ENCODE results near the gene TIMM29.

GRCh38 chr19:10895363-10895762 is 33.2 kb upstream of the TIMM29 start:
- TF ChIP-seq CTCF (IDR thresholded peaks at IDR 0.05) (no peak), POLR2A (IDR thresholded peaks at IDR 0.05) (no peak)

Measured in testis (tissue), 2 donors.